ENCODE data around the gene SLC13A2. TPM values are rescaled to one million over a fixed set of nuclear protein-coding genes. Genes with fewer than 3 reads are reported as not detected.

The SLC13A2 gene
- total RNA-seq, 2 experiments from 2014 or later = not detected

- ChIA-PET CTCF (interaction anchor here (1.1 kb wide), 1 partner anchor 51 kb away, joined by 3 read pairs; no protein-coding TSS in a partner anchor), POLR2A (interaction anchor here (1.0 kb wide), 1 partner anchor 79 kb away, joined by 4 read pairs; no protein-coding TSS in a partner anchor)
- H3K27me3 Mint-ChIP-seq = no peaks in the 10 kb centered on the region
- no peak for TF ChIP-seq CTCF (IDR thresholded peaks at IDR 0.05)
- no peak overlapping the region for H3K4me3 Mint-ChIP-seq
- peaks cover 3% of the 10 kb centered on the region for H3K36me3 Mint-ChIP-seq (ENCODE audit: low read depth)
- no peak for ATAC-seq
- no peak overlapping the region for H3K27ac Mint-ChIP-seq
- peaks cover 21% of the 10 kb centered on the region for H3K4me1 Mint-ChIP-seq (ENCODE audit: low read depth)
- no peaks in the 10 kb centered on the region for H3K9me3 Mint-ChIP-seq
- intact Hi-C loops (cut with micrococcal nuclease) = no loop called here
- no peak for DNase-seq
Observed at GRCh38 chr17:28544402-28545140, 71.1 kb downstream of the SLC13A2 start.

GRCh38 chr17:28545141-28545503 is 71.7 kb downstream of the SLC13A2 start:
- CTCF ChIA-PET = interaction anchor here (2.8 kb wide), 1 partner anchor 49 kb away, joined by 11 read pairs; no protein-coding TSS in a partner anchor
- H3K27ac Mint-ChIP-seq = no peak overlapping the region
- TF ChIP-seq CTCF (IDR thresholded peaks at IDR 0.05) = no peak

GRCh38 chr17:28545787-28546415 is 72.5 kb downstream of the SLC13A2 start:
- no peak overlapping the region for H3K27ac Mint-ChIP-seq
- no peak for TF ChIP-seq CTCF (IDR thresholded peaks at IDR 0.05)
- H3K4me1 Mint-ChIP-seq (ENCODE audit: low read depth) = peaks cover 34% of the 10 kb centered on the region
- H3K36me3 Mint-ChIP-seq (ENCODE audit: low read depth) = peaks cover 3% of the 10 kb centered on the region
- DNase-seq = no peak
- intact Hi-C loops (cut with micrococcal nuclease) = no loop called here
- H3K27me3 Mint-ChIP-seq = no peaks in the 10 kb centered on the region
- no peak overlapping the region for H3K4me3 Mint-ChIP-seq
- no peak for ATAC-seq
- ChIA-PET POLR2A (interaction anchor here (0.8 kb wide), 1 partner anchor 15 kb away, joined by 3 read pairs; no protein-coding TSS in a partner anchor), CTCF (interaction anchor here (2.8 to 4.3 kb wide), 3 partner anchors 31 to 66 kb away, joined by 11 to 27 read pairs (median 18); partner anchors contain the start of gene ALDOC)
- no peaks in the 10 kb centered on the region for H3K9me3 Mint-ChIP-seq

More at GRCh38 chr17:28545141-28545503, 71.7 kb downstream of the SLC13A2 start:
- Mint-ChIP-seq H3K4me1 (ENCODE audit: low read depth) (peaks cover 26% of the 10 kb centered on the region), H3K9me3 (no peaks in the 10 kb centered on the region), H3K36me3 (ENCODE audit: low read depth) (peaks cover 3% of the 10 kb centered on the region), H3K27me3 (no peaks in the 10 kb centered on the region), H3K4me3 (no peak overlapping the region)
- POLR2A ChIA-PET = interaction anchor here (0.8 to 1.0 kb wide), 2 partner anchors 16 to 79 kb away, joined by 3 to 4 read pairs; no protein-coding TSS in a partner anchor
- no peak for DNase-seq
- intact Hi-C loops (cut with micrococcal nuclease) = no loop called here
- ATAC-seq = no peak

GRCh38 chr17:28547096-28547622 is 73.7 kb downstream of the SLC13A2 start:
- peak overlapping the region; percentile 72 for H3K27ac Mint-ChIP-seq
- intact Hi-C loops (cut with micrococcal nuclease) = no loop called here
- DNase-seq = no peak
- H3K9me3 Mint-ChIP-seq = no peaks in the 10 kb centered on the region
- no peak overlapping the region for H3K4me3 Mint-ChIP-seq
- peaks cover 44% of the 10 kb centered on the region for H3K4me1 Mint-ChIP-seq (ENCODE audit: low read depth)
- H3K36me3 Mint-ChIP-seq (ENCODE audit: low read depth) = peaks cover 3% of the 10 kb centered on the region
- no peak for ATAC-seq
- CTCF ChIA-PET = interaction anchor here (0.7 to 4.3 kb wide), 15 partner anchors 12 to 191 kb away, joined by 3 to 31 read pairs (median 8); partner anchors contain the start of genes ALDOC, PIGS and POLDIP2
- POLR2A ChIA-PET = interaction anchor here (0.8 to 0.9 kb wide), 2 partner anchors 10 kb away, joined by 5 to 7 read pairs; no protein-coding TSS in a partner anchor
- no peaks in the 10 kb centered on the region for H3K27me3 Mint-ChIP-seq
- no peak for TF ChIP-seq CTCF (IDR thresholded peaks at IDR 0.05)

Other genes with a start within 250 kb of the SLC13A2 start
- 10 to 100 TPM; 36.1 to 36.2 TPM for gene TMEM97, start 154.4 kb upstream of the SLC13A2 start, total RNA-seq
- 10 to 100 TPM; 16.7 to 18.8 TPM for gene IFT20, start 138.2 kb upstream of the SLC13A2 start, total RNA-seq
- gene TNFAIP1, start 137.9 kb upstream of the SLC13A2 start, total RNA-seq = 10 to 100 TPM; 19.5 to 20.9 TPM
- 10 to 100 TPM; 87.6 to 88.7 TPM for gene POLDIP2, start 116.1 kb upstream of the SLC13A2 start, total RNA-seq
- not detected for gene SEBOX, start 108.4 kb upstream of the SLC13A2 start, total RNA-seq
- under 1 TPM in 1 of 2 experiments, not detected in 1; 0.11 TPM for gene VTN, start 103.3 kb upstream of the SLC13A2 start, total RNA-seq
- 10 to 100 TPM; 16.7 to 19.8 TPM for gene SARM1, start 102.0 kb upstream of the SLC13A2 start, total RNA-seq
- gene SLC46A1, start 67.4 kb upstream of the SLC13A2 start, total RNA-seq = 1 to 10 TPM; 2.1 to 3.1 TPM
- gene FOXN1, start 32.7 kb downstream of the SLC13A2 start, total RNA-seq = not detected
- gene UNC119, start 79.0 kb downstream of the SLC13A2 start, total RNA-seq = 10 to 100 TPM; 43.6 to 44.8 TPM
- gene PIGS, start 97.9 kb downstream of the SLC13A2 start, total RNA-seq = 10 to 100 TPM; 33.8 to 36.9 TPM
- gene ALDOC, start 103.3 kb downstream of the SLC13A2 start, total RNA-seq = 100 to 1,000 TPM; 142 to 146 TPM
- 100 to 1,000 TPM; 140 to 141 TPM for gene SPAG5, start 125.4 kb downstream of the SLC13A2 start, total RNA-seq
- 10 to 100 TPM; 22.5 to 24.9 TPM for gene RSKR, start 140.5 kb downstream of the SLC13A2 start, total RNA-seq
- 100 to 1,000 TPM; 137 to 140 TPM for gene BLTP2, start 171.5 kb downstream of the SLC13A2 start, total RNA-seq
- 10 to 100 TPM; 37.4 to 39.0 TPM for gene SDF2, start 188.3 kb downstream of the SLC13A2 start, total RNA-seq
- 10 to 100 TPM; 60.3 to 63.3 TPM for gene SUPT6H, start 188.6 kb downstream of the SLC13A2 start, total RNA-seq
- gene PROCA1, start 238.2 kb downstream of the SLC13A2 start, total RNA-seq = 1 to 10 TPM; 5.0 to 5.1 TPM
- gene RAB34, start 244.2 kb downstream of the SLC13A2 start, total RNA-seq = 10 to 100 TPM in 1 of 2 experiments, 1 to 10 TPM in 1; 9.8 to 14.4 TPM
- gene RPL23A, start 246.3 kb downstream of the SLC13A2 start, total RNA-seq = 1,000 to 10,000 TPM; 2,633 to 2,644 TPM